GM12892 (cell line): ENCODE results near the gene TTLL5.

Experiments used
- DNase-seq: peaks from one replicate; pipeline ENCODE4 v3.0.0; 2011; ENCODE audit not compliant: insufficient read length
- FAIRE-seq: peaks from 2 replicates; lab custom pipeline; 2011; peaks lifted over from hg19 to GRCh38; lab: Jason Lieb, UNC
- POLR2A ChIP-seq: IDR thresholded peaks from 2 replicates; pipeline ENCODE4 v1.6.1; 2011; ENCODE audit warnings: low read depth, low read length, control low read depth
- POLR2AphosphoS5 ChIP-seq: IDR thresholded peaks from 2 replicates; pipeline ENCODE4 v1.6.1; 2011; ENCODE audit warnings: low read depth, low read length, control low read depth
- TAF1 ChIP-seq: IDR thresholded peaks from 2 replicates; pipeline ENCODE4 v1.6.1; 2011; ENCODE audit warnings: low read depth, mild to moderate bottlenecking, control low read depth, low read length, borderline replicate concordance

TTLL5 gene

DNA sequence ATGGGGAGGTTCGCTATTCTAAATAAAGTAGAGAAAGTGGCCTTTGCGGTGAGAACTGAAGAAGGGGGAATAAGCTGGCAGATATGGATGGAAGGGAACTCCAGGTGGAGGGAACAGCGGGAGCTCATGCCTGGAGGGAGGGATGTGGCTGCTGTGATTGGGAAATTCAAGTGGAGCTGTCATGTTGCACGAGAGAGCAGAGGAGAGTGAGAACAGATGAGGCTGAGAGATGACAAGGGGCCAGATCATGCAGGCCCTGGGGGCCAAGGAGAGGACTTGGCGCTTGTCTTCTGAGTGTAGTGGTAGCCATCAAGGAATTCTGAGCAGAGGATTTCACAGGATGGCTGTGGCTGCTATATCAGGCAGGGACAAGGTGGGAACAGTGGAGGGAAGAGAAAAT, 285.7 kb downstream of the TTLL5 start:
- DNase-seq (no peak), FAIRE-seq (no peak)
- TF ChIP-seq TAF1 (no peak), POLR2AphosphoS5 (no peak), POLR2A (no peak)

GRCh38 chr14:75952489-75952888, 291.4 kb downstream of the TTLL5 start:
- DNase-seq (no peak), FAIRE-seq (no peak)
- TF ChIP-seq TAF1, result no peak
- TF ChIP-seq POLR2A, result no peak
- no peak for TF ChIP-seq POLR2AphosphoS5

DNA sequence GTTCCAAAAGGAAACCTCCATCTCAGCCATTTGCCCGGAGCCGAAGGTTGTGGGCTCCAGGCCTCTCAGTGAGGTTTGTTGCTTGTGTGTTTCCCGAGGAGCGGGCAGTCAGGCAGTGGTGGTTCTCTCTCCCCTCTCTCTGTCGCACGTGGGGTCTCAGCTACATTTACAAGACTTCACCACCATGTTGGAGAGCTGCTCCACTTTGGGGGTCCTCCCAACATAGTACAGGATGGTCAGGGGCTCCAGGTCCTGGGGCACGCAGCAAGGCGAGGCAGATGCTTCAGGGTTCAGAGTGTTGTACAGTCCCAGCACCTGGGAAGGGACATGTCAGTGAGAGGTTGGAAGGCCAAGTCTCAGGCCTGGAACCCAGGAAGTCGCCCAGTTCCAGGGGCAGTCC, 298.0 kb downstream of the TTLL5 start:
- TF ChIP-seq POLR2AphosphoS5 (no peak), POLR2A (no peak), TAF1 (no peak)
- FAIRE-seq (no peak), DNase-seq (no peak)

GRCh38 chr14:75960231-75960630, 299.2 kb downstream of the TTLL5 start:
- DNase-seq, result no peak
- FAIRE-seq, result peak; percentile 62
- TF ChIP-seq POLR2A (no peak), TAF1 (no peak), POLR2AphosphoS5 (no peak)

GRCh38 chr14:75961662-75962061, 300.6 kb downstream of the TTLL5 start:
- no peak for FAIRE-seq
- TF ChIP-seq POLR2A, result no peak
- no peak for TF ChIP-seq POLR2AphosphoS5
- no peak for TF ChIP-seq TAF1
- DNase-seq, result no peak

GRCh38 chr14:75967866-75968265, 306.8 kb downstream of the TTLL5 start:
- DNase-seq (no peak), FAIRE-seq (no peak)
- TF ChIP-seq TAF1 (no peak), POLR2A (no peak), POLR2AphosphoS5 (no peak)

GRCh38 chr14:75968456-75968855, 307.4 kb downstream of the TTLL5 start:
- no peak for DNase-seq
- TF ChIP-seq POLR2A (no peak), POLR2AphosphoS5 (no peak), TAF1 (no peak)
- FAIRE-seq, result no peak

- FAIRE-seq, result no peak
- TF ChIP-seq TAF1 (no peak), POLR2A (no peak), POLR2AphosphoS5 (no peak)
- no peak for DNase-seq
These were observed 308.1 kb downstream of the TTLL5 start for GRCh38 chr14:75969126-75969525.

- no peak for FAIRE-seq
- no peak for DNase-seq
- TF ChIP-seq POLR2A (no peak), TAF1 (no peak), POLR2AphosphoS5 (no peak)
These were observed 308.8 kb downstream of the TTLL5 start for GRCh38 chr14:75969891-75970290.

- FAIRE-seq (no peak), DNase-seq (no peak)
- no peak for TF ChIP-seq TAF1
- TF ChIP-seq POLR2A, result no peak
- TF ChIP-seq POLR2AphosphoS5, result no peak
These were observed 309.9 kb downstream of the TTLL5 start for GRCh38 chr14:75970989-75971388.

- no peak for FAIRE-seq
- no peak for TF ChIP-seq POLR2AphosphoS5
- TF ChIP-seq TAF1, result no peak
- TF ChIP-seq POLR2A, result no peak
- DNase-seq, result no peak
These were observed 310.5 kb downstream of the TTLL5 start for GRCh38 chr14:75971509-75971908.

DNA sequence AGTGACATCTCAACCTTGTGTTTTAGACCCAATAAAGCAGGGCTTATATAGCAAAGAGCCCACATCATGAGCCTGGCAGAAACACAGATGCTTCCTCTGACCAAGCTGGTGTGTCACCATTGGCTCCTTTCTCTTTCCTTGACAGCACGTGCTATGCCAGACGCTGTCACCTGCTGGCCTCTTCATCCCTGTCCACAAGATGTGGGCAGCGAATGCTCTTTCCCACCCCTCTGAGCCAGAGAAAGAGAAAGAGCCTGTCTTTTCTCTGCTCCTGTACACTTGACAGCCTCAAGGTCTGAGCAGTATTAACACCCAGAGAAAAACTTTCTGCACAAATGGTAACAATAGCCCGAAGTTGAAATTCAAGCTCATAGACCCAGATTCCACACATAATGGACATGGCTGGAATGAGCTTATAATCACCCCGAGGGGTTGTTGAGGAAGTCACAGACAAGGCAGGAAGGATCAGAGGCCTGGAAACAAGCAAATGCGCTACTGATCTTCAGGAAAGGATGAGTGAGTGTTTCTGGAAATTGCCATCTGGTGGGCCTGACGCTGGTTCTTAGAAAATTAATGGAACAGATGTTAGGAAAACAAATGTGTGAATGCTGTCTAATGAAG, 311.9 kb downstream of the TTLL5 start:
- FAIRE-seq, result no peak
- no peak for DNase-seq
- TF ChIP-seq POLR2AphosphoS5 (no peak), TAF1 (no peak), POLR2A (no peak)
